ENCODE data around the gene POLA2.

The POLA2 gene

GRCh38 chr11:65341856-65342255, 80.1 kb downstream of the POLA2 start:
- DNase-seq: no peak

All from activated CD4-positive, CD25-positive, alpha-beta regulatory T cell (primary cell).